ENCODE results near the gene HMOX1.

DNA sequence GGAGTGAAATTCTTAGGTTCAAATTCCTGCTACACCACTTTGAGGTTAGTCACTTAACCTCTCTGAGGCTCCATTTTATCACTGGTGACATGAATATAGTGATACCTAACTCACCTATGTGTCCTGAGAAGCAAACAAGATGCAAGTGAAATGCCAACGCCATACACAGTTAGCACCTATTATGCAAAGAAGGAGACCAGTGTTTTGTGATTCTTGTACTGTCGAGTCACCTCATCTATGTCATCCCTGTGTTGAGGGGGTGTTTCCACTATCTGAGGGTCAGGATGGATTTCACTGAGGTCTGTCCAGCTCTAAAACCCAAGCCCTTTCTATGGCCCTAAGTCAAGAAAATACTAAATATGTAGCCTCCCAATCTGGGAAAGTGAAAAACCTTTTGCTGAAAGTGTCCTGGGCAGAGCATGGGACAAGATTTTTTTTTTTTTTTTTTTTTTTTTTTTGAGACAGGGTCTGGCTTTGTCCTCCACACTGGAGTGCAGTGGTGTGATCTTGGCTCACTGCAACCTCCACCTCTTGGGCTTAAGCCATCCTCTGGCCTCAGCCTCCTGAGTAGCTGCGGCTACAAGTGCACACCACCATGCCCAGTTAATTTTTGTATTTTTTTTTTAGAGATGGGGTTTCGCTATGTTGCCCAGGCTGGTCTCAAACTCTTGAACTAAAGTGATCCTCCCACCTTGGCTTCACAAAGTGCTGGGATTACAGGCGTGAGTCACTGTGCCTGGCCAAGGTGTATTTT lies 14.1 kb downstream of the HMOX1 start:
- TF ChIP-seq, protein P1, sequence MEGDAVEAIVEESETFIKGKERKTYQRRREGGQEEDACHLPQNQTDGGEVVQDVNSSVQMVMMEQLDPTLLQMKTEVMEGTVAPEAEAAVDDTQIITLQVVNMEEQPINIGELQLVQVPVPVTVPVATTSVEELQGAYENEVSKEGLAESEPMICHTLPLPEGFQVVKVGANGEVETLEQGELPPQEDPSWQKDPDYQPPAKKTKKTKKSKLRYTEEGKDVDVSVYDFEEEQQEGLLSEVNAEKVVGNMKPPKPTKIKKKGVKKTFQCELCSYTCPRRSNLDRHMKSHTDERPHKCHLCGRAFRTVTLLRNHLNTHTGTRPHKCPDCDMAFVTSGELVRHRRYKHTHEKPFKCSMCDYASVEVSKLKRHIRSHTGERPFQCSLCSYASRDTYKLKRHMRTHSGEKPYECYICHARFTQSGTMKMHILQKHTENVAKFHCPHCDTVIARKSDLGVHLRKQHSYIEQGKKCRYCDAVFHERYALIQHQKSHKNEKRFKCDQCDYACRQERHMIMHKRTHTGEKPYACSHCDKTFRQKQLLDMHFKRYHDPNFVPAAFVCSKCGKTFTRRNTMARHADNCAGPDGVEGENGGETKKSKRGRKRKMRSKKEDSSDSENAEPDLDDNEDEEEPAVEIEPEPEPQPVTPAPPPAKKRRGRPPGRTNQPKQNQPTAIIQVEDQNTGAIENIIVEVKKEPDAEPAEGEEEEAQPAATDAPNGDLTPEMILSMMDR (IDR thresholded peaks at IDR 0.05): no peak
- TF ChIP-seq POLR2A (IDR thresholded peaks at IDR 0.05): no peak
